ENCODE data around the gene CCDC88C.

Gene CCDC88C

GRCh38 chr14:91324606-91325575, 92.7 kb downstream of the CCDC88C start:
- no peak for DNase-seq

DNA sequence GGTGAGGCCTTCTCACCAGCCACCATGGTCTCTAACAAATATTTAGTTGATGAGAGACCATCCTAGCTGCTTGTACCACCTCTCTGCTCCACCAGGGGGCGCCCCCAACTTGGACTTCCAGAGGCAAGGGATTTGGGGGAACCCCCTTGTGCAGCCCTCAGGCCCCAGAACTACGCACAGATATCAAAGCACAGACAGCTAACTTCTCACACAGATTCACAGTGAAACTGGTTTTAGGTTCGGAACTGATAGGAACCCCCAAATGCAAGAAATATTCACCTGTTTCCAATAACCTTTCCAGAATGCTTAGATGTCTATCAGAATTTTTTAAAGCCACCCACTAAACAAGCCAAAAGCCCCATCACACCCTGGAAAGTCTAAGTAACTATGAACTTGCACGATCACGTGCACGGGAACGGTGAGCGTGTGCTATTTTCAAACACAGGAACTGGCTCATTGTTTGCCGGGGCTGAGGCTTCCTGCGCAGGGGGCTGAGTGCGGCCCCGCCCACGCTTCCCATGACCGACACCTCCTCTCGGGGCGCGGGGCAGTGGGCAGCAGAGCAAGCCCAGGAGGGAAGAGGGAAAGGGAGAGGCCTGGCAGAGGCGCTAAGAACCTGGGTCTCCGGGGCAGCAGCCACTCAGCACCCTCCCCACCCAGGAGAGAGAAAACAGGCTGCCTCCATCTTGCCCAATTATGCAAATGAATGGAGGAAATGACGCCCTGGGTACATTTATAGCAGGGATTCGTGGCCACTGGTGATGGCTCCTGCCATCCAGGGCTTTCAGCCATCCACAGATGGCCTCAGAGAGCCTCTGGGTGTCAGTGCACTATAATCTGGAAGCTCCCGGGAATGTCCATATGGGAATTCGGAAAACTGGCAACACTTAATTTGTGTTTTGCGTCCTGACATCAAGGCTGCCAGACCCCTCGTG, 93.7 kb downstream of the CCDC88C start:
- peak; percentile 95 to 98 for DNase-seq

- DNase-seq: no peak
These were observed 94.6 kb downstream of the CCDC88C start for GRCh38 chr14:91323031-91323430.

GRCh38 chr14:91322623-91323022, 95.0 kb downstream of the CCDC88C start:
- no peak for DNase-seq

GRCh38 chr14:91321131-91321530, 96.5 kb downstream of the CCDC88C start:
- no peak for DNase-seq

DNA sequence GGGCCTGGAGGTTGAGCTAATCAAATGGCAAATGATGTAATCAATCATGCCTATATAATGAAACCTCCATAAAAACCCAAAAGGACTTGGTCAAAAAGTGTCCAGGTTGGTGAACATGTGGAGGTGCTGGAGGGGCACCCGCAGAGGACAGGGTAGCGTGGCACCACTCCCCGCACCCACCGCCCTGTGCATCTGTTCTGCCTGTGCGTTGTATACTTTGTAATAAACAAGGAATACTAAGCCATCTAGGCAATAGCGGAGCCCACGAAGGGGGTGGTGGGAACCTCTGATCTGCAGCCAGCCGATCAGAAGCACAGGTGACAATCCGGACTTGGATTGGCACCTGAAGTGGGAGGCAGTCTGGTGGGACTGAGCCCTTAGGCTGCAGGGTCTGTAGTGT, 97.4 kb downstream of the CCDC88C start:
- no peak for DNase-seq

GRCh38 chr14:91318911-91319310, 98.7 kb downstream of the CCDC88C start:
- DNase-seq: no peak

GRCh38 chr14:91317381-91318308, 100.0 kb downstream of the CCDC88C start:
- peak; percentile 51 to 75 for DNase-seq

DNA sequence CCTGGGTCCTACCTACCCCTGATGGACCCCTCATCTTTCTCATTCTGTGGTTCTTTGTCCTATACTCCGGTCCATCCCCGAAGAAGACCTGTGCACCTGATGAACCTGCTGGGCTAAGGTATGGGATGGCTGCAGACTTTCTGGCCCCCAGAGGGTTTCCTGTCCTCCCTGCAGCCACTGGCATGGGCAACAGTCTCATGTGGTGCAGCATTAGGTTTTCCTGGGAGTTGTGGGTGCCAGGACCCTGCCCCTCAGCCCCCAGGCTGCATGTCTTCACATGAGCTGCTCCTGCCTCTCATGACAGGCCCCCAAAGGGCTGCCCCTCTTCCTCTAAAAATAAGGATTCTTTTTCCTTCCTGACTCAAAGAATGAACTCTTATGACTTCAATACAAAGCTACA, 100.9 kb downstream of the CCDC88C start:
- DNase-seq: no peak

- DNase-seq: peak; percentile 62 to 76
These were observed 101.8 kb downstream of the CCDC88C start for GRCh38 chr14:91315844-91316267.

DNA sequence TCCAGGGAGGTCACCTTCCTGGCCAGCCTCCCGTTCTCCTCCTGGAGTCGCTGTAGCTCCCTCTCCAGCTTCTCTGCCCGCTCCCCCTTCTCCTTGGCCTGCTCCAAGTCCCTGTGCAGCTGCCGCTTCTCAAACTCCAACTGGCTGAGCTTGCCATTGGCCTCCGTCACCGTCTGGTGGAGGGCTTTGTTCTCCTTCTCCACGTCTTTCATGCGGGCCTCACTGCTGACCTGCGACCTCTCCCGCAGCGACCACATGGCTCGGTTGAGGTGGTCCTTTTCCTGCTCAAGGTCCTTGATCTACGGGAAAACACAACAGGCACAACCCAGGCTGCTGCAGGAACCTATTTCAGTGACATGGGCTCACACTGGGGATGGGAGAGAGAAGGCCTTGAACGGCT, 103.8 kb downstream of the CCDC88C start:
- no peak for DNase-seq

GRCh38 chr14:91313154-91313850, 104.3 kb downstream of the CCDC88C start:
- DNase-seq: no peak

- DNase-seq: no peak
These were observed 106.3 kb downstream of the CCDC88C start for GRCh38 chr14:91311284-91311662.

DNA sequence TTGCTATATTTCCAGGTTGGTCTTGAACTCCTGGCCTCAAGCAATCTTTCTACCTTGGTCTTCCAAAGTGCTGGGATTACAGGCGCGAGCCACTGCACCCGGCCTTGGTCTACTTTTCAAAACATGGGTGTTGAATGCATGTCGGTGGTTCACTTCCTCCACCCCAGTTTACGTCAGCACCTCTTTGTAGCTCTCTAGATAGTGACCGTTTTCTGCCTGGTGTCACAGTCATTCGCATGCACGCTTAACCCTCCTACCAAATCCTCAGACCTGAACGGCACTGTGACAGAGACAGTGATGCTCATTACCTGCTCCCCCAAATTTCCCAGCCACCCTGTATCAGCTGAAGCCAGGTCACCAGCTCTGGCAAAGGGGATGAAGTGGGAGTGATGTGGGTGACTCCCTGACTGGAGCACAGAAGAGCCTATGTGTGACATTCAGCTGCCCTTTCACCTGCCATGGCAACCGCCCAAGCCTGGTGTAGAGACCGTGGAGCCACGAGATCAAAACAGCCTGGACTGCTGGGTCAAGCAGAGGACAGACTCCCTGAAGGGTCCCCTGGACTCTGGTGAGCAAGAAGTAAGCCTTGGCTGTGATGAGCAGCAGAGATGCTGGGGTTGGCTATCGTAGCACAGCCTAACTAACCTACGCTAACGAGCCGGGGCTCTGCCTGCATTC, 106.9 kb downstream of the CCDC88C start:
- no peak for DNase-seq

- DNase-seq: no peak
These were observed 107.8 kb downstream of the CCDC88C start for GRCh38 chr14:91309756-91310280.

- DNase-seq: no peak
These were observed 109.3 kb downstream of the CCDC88C start for GRCh38 chr14:91308337-91308736.

GRCh38 chr14:91307652-91308051, 110.0 kb downstream of the CCDC88C start:
- no peak for DNase-seq

DNA sequence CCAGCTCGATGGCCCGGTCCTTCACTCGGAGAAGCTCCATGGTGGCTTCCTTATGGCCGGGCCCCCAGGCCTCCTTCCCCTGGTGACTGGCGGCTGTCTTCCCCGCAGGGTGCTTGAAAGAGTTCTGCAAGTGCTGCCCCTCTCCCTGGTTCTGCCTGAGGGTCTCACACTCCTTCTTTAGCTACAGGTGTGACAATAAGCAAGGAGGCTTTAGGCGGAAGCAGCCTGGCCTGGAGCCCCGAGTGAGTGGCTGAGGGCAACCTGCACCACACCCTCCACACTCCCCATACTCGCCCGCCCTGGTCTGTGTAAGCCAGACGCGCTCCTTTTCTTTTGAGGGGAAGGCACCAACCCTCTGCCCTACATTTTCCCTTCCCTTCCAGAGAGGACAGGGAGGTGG, 110.6 kb downstream of the CCDC88C start:
- no peak for DNase-seq

DNA sequence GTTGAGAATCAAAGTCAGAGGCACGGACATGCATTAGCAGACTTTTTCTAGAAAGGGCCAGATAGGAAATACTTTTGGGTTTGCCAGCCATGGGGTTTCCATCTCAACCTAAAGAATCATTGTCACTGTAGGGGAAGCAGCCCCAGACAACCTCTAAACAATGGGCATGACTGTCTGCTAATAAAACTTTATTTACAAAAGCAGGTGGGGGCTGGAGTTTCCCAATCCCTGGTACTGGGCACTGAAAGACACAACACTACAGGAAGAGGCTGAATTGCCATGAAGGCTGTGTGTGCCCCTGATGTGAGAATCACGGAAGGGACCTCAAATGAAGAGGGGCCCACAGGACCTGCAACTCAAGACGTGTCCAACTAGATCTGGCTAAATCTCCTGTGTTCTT, 111.1 kb downstream of the CCDC88C start:
- DNase-seq: no peak

GRCh38 chr14:91305650-91306431, 111.8 kb downstream of the CCDC88C start:
- no peak for DNase-seq

Measured in stimulated activated CD4-positive, alpha-beta T cell treated with anti-CD3 and anti-CD28 coated beads, Interleukin-2, amount 100 ng/mL, for 48 hours (primary cell).